Middle frontal gyrus (tissue), 1 donor: ENCODE results near the gene CCDC154.

Experiments
- DNase-seq: peaks from one replicate; pipeline ENCODE4 v3.0.0-alpha.2; 2015; ENCODE audit warnings: low spot score; ENCODE audit errors: extremely low spot score

The CCDC154 gene

DNA sequence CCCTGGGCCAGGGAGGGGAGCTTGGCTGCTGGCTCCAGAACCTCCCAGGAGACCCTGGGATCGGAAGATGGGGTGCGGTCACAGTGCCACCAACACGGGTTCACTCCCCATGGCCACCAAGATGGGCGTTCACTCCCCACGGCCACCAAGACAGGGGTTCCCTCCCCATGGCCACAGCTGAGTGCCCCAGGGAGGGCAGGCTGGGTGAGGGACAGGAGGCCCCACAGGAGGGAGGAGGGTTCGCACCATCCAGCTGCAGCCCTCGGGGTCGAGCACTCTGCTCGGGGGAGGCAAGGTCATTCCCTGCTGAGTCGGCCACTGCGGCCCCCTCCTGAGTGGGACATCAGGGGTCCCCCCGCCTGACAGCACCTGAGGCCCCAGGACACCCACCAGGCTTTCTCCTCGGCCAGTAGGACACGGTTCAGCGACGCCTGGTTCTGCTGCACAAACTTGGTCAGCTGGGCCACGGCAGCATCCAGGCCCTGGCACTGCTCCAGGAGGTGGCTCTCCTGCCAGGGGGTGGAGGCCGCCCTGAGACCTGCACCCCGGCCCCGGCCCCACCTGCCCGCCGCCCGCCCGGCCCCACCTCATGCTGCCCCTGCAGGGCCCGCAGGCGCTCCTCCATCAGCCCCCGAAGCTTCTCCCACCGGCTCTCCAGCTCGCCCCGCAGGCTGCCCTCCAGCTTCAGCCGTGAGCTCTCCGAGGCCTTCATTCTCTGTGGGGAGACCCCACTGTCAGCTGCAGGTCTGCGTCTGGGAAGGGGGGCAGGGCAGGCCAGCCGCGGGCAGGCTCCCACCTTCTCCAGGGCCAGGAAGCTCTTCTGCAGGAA, 5.9 kb downstream of the CCDC154 start:
- no peak for DNase-seq

DNA sequence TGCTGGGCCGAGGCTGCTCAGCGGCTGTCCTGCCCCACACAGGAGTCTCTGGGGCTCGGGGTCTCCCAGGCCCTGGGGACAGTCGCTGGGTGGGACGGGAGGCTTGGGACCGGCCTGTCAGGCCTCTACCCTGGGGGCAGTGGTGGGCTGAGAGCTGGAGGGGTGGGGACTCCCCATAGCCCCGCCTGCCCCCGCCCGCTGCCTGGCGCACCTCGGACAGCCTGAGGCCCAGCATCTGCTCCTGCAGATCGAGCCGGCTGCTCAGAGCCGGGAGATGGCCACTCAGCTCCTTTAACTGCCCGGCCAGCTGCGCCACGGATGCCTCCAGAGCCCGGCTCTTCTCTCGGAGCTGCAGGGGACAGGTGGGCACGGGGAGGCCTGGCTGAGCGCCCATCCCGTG, 6.8 kb downstream of the CCDC154 start:
- no peak for DNase-seq

DNA sequence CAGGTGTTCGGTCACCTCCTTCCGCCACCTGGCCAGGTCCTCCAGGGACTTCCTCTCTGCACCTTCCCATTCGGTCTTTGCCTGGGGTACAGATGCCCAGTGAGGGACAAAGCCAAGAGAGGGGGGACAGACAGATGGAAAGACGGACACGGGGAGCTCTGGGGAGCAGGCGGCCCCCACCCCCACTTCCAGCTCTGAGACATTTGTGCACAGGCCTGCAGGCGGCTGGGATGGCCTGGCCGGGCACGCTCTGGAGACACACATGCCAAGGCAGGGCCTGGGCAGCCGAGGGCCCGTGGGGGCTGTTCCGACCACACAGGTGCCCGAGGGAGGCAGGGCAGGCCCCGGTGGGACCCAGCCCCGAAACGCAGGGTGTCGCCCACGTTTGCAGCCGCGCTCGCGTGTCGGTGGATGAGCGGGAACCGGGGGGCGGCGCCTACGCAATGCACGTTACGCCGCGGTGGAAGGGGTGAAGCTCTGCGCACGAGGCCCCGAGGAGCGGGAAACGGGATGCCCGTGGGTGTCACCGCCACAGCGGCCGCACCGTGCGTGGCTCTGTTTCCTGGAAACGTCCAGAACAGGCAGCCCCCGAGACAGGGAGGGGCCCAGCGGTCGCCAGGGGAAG, 7.5 kb downstream of the CCDC154 start:
- no peak for DNase-seq

DNA sequence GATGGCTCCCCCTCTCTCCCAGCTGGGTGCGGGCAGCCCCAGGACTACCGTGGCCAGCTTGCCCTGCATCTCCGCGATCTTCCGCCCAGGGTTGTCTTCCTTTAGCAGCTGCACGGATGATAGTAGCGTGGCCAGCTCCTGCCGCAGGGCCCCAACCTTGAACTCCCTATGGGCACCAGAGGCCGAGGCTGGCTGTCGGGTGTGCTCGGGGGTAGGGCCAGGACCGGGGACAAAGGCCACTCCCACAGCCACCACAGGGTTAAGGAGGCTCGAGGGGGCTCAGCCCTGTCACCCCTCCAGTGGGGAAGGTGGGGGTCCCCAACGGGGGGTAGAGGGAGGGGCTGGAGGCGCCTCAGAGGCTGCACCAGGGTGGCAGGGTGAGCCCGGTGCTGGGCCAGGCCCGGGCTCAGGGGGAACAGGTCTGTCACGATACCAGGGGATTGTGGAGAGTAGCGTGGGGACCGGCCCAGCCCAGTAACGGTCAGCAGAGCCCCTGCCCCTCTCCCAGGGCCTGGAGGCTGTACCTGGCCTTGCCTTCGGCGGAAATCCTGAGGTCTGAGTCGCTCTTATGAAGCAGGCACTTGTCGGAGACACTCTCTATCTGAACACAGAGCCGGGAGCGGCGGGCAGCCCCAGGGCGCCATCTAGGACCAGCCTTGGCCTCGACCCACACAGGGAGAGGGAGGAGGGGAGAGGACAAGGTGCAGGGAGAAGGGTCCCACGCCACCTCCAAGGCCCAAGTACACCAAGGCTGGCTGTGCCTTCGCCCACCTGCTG, 8.2 kb downstream of the CCDC154 start:
- no peak for DNase-seq

DNA sequence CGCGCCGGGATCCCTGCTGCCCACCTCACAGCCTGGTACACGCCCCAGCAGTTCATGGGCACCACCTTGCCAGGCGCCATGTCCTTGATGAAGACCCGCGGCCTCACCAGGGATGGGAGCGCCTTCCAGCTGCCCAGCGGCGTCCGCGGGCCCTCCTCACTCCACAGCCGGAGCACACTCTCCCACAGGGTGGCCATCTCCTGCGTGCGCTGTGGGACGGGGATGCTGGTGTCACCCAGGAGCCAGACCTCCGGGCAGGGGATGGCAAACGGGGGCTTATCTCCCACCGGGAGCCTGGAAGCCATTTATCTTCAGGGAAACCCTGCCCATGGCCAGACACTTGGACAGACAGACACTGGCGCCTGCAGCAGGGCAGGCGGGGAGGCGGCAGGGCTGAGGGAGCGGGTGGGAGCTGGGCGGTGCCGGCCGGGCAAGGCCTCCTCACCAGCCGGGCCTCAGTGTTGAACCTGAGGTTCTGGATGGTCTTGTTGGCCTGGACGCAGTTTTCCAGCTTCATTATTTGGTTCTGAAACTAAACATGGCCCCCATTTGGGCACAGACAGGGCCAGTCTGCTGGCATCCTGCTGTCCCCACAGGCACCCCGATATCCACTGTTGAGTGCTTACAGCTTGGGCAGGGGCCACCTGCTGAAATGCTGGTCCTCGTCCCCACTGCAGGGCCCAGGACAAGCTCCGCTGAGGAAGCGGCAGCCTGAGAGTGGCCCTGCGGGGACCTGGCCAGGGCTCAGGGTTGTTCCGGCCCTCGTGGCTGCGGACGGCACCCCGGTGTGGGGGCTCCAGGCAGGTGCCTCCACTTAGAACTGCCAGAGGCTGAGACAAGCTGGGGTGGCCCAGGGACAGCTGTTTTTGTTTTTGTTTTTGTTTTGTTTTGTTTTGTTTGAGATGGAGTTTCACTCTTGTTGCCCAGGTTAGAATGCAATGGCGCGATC, 9.4 kb downstream of the CCDC154 start:
- DNase-seq, result no peak

DNA sequence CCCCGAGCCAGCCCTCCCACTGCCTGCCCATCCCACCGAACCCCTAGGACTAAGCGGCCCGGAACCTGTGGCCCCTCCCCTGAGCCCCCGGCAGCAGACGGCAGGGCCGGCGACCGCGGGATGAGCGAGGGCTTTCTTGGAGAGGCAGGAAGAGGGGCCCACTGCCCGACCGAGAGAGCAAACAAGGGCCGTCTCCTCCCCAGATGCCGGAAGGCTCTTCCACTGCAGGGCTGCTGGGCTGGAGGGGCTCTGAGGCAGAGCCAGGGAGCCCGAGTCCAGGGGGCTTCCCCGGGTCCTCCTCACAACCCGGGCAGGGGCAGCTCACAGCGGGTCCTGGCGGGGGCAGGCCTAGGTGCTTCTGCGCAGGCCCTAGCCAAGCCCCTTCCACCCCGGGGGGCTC, 10.6 kb downstream of the CCDC154 start:
- no peak for DNase-seq

DNA sequence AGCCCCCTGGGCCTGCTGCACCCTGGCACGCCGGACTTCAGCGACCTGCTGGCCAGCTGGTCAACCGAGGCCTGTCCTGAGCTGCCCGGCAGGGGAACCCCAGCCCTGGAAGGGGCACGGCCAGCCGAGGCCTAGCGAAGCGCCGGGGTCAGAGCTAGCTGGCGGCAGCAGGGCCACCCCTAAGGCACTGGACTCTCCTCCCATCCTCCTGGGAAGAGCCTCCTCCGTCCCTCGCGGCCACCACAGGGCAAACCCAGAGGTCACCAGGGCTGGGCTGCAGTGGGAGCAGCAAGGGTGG, 11.1 kb downstream of the CCDC154 start:
- DNase-seq, result no peak

DNA sequence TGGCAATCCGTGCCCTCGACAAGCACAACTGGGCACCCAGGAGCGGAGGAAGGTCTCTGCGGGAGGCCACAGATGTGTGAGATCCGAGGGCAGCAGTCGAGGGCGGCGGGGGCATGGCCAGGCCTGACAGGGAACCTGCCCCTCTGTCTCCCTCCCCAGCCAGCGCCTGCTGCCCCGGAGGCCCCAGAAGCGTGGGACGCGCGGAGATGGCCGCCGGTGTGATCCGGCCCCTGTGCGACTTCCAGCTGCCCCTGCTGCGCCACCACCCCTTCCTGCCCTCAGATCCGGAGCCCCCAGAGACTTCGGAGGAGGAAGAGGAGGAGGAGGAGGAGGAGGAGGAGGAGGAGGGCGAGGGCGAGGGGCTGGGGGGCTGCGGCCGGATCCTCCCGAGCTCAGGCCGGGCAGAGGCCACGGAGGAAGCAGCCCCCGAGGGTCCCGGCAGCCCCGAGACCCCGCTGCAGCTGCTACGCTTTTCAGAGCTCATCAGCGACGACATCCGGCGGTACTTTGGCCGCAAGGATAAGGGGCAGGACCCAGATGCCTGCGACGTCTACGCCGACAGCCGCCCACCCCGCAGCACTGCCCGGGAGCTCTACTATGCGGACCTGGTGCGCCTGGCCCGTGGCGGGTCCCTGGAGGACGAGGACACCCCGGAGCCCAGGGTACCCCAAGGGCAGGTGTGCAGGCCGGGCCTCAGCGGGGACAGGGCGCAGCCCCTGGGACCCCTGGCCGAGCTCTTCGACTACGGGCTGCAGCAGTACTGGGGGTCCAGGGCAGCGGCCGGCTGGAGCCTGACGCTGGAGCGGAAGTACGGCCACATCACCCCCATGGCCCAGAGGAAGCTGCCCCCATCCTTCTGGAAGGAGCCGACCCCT, 11.7 kb downstream of the CCDC154 start:
- no peak for DNase-seq

DNA sequence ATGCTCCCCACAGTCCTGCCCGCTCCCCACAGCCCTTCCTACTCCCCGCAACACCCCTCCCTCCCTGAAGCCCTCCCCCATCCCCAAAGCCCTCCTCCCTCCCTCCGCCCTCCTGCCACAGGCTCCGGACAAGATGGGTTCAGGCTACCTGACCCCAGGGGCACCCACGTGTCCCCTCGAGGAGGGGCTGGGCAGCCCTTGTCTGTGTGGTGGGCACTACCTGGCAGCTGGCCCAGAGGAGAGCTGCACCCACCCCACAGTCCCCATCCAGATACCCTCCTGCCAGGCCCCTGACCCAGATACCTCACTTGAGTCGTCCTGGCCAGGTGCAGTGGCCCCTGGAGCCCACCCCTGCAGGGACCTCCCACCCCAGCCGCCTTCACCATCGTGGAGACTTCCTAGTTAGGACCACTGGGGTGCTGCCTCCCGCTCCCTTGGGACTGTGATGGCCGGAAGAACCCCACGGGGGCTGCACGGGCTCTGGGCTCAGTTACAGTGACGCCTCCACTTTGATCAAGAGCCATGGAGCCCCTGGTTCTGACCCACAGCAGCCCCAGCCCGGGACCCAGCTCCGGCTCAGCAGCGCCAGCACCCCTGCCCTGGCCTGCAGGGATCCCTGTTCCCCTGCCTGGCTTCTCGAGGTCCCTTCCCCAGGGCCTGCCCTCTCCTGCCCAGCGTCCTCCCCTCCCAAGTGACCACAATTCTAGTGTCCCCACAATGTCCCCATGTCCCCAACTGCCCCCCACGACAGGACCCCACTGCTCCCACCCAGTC, 12.7 kb downstream of the CCDC154 start:
- no peak for DNase-seq

DNA sequence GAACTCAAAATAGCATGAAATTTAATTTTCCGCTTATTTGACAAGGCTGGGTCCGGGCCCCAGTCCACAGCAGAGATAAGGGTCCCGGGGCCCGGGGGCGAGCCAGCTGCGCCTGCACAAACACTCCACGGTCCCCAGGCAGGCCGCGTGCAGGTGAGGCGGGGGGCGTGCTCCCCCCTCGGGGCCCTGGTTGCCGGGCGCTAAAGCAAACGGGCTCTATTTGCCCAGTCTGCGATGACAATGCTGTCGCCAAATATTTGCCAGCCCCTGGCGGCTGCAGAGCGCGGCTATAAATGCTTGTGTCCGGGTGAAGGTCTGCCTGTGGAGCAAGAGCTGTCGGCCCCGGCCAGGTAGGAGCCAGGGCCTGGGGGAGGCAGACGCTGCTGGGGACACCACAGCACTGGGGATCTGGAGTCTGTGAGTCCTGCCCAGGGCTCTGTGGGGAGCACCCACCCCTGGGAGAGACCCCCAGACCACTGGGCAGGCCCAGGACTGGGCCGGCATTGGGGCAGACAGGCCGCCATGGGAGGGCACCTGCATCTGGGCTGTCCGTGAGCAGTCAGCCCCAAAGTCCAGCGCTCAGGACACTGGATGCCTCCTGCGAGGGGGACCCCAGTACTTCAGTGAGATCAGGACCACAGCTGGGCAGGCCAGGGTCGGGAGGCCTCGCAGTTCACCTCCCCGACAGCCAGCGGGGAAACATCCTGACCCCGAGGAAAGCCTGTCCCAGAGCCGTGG, 13.4 kb downstream of the CCDC154 start, which contains the start of gene PERCC1:
Gene PERCC1 (plus strand): TSS at position 320 of the 738 bp plus-strand sequence. CDS start 1,516 bp downstream, outside the sequence.
- DNase-seq, result no peak

DNA sequence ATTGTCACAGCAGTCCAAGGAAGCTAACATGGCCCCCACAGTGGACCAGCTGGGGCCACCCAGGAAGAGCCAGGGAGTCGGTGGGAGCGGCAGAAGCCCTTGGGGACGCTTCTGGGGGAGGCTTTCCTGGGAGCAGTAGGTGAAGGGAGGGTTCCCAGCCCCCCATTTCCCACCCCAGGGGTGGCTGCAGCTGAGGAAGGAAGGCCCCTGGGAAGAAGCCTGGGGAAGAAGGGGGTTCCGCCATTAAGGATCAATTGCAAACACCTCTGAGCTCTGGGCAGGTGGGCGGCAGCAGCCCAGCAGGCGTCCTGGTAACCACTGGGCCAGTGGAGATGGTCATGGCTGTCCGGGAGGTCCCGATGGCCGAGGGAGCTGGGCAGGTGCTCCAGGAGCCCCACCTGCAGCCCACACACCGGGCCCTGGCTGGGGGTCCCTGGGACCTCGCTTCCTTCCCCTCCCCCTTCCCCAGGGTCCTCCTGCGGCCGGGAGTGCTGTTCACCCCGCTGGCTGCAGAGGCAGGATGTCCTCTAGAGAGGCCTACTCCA, 14.1 kb downstream of the CCDC154 start:
- no peak for DNase-seq

DNA sequence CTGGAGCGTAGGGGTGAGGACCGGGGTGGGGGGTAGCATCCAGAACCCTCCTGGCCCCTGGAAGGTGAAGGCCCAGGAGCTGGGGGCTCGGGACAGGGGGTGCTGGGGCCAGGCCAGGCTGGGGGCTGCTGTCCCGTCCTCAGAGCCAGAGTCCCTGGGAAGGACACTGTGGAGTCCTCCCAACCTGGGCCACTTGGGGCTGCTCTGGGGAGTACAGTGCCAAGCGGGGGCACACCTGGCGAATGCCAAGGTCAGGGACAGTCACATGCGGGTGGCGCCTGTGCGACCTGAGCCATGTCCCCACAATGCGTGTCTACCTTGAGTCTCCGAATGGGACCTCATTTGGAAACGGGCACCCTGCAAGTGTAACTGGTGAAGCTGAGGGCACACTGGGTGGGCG, 14.7 kb downstream of the CCDC154 start:
- no peak for DNase-seq

DNA sequence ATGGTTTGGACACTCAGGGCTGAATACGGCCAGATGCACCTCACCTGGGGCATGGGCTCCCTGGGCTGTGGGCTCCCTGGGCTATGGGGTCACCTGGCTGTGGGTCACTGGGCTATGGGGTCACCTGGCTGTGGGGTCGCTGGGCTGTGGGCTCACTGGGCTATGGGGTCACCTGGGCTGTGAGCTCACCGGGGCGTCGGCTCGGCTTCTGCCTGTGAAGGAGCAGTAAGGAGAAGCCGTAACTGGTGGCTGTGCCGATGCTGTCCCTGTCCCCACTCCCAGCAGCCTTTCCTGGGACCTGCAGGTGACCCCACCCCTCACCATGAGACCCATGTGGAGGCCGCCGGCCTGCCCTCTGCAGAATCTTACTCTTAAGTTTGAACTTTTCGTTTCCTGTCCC, 15.3 kb downstream of the CCDC154 start:
- DNase-seq, result no peak

DNA sequence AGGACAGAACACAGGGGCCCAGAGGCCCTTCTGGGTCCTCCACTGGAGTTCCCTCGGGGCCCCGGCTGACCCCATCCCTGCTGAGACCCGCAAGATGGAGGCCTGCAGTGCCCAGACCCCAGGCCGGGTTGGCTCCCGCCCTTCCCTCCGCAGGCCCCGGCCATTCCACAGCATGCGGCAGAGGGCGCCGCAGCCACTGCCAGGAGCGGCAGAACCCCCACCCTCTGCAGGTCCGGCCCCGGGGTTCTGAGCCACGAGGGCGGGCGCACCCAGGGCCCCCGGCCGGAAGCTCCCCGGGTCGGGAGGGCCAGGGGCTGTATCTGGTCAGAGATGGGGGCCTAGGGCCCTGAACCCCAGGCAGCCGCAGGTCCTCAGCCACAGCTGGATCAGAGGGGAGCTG, 15.8 kb downstream of the CCDC154 start:
- no peak for DNase-seq

DNA sequence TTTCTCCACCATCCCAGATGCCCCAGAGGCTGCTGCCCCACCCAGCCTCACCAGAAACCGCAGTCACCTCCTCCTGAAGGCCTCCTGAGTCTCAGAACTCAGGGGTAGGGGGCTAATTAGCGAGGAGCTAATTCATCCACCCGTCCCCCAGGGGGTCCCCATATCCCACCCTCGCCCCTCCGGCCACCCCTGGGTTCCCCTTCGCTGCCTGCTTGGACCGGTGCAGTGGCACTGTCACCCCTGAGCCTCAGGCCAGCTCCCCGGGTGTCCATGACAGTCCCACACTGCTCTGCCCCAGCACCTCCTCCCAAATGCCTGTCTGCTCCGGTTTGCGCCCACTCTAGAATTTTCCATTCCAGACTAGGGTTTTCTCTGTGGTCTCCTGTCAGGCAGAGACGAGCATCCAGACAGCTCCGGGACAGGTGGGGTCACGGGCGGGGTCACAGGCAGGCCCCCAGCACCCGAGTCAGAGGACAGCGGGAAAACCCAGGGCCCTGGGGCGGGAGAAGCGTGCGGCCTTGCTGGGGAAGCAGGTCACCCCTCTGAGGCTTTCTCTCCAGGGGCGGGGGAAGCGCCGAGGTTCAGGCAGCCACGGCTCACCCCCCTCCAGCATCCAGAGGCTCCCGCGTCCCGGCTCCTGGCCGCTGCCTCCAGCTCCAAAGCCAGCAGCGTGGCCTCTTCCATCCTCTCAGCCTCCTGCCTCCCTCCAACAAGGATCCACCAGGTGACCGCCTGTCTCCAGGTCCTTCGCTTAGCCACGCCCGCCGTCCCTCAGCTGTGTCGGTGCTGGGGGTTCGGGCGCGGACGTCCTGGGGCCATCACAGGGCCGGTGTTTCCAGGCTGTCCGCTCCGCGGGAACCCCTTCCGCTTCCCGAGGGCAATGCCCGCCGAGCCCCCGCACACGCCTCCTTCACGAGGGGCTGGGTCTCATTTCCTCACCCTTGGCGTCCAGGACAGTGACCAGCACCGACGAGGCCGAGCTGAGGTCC, 16.6 kb downstream of the CCDC154 start:
- DNase-seq, result no peak

DNA sequence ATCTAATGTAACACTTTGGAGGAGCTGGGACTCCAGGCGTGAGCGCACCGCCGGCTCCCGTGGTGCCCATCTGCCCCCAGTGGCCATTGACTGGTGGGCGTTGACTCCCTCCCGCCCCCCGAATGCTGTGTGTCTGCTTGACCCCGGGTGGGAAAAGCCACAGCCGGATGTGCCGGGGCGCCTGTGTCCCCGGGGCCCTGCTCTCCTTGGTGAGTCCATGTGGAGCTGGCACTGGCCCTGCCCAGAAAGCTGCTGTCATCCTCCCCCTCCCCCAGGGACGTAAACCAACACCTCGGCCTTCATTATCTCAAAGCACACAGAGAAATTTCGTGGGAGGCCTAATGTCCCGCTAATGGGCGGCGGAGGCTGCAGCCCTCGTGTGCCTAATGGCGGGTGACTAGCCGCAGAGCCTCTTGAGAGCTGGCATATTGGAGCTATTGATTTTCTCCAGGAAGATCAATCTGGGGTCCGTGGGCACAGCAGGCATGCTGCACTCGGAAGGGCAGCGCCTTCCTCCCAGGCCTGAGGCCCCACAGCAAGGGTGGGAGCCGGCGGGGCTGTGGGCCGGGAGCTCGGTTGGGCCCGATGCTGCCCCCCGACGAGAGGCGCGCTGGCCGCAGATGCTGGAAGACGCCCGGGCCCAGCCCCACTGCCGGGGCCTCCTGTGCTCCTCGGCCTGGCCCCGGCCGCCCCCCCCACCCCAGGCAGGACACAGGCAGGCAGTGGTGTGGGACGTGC, 17.5 kb downstream of the CCDC154 start:
- no peak for DNase-seq
